Measurements from ENCODE around the gene OR6T1.

Gene OR6T1

GRCh38 chr11:123945132-123945531 lies 1.5 kb upstream of the OR6T1 start:
- DNase-seq (ENCODE audit: low read depth) = no peak
- H3K4me3 ChIP-seq (ENCODE audit: low read length) = no peak overlapping the region
- TF ChIP-seq, protein P1, sequence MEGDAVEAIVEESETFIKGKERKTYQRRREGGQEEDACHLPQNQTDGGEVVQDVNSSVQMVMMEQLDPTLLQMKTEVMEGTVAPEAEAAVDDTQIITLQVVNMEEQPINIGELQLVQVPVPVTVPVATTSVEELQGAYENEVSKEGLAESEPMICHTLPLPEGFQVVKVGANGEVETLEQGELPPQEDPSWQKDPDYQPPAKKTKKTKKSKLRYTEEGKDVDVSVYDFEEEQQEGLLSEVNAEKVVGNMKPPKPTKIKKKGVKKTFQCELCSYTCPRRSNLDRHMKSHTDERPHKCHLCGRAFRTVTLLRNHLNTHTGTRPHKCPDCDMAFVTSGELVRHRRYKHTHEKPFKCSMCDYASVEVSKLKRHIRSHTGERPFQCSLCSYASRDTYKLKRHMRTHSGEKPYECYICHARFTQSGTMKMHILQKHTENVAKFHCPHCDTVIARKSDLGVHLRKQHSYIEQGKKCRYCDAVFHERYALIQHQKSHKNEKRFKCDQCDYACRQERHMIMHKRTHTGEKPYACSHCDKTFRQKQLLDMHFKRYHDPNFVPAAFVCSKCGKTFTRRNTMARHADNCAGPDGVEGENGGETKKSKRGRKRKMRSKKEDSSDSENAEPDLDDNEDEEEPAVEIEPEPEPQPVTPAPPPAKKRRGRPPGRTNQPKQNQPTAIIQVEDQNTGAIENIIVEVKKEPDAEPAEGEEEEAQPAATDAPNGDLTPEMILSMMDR (conservative IDR thresholded peaks at IDR 0.05; ENCODE audit: low read depth, low read length) = no peak

DNA sequence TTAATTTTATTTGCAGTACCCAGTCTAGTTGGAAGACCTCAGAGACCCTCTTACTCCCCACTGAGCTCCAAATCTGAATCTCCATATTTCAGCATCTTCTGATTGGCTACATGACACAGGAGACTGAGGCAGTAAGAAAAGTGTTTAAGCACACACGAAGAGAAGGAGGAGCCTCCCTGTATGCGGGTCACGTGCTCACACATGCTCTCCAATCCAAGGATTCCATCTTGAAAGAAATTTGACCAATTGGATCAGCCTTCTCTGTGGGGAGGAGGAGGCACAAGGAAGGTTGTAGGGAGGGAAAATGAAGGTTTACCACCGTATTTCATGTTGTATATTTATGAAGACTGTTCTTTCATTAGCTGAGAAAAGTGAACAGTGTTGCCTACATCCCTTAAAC lies 1.2 kb downstream of the OR6T1 start:
- TF ChIP-seq, protein P1 (conservative IDR thresholded peaks at IDR 0.05; ENCODE audit: low read depth, low read length) = no peak
- H3K4me3 ChIP-seq (ENCODE audit: low read length) = no peak overlapping the region
- DNase-seq (ENCODE audit: low read depth) = no peak

DNA sequence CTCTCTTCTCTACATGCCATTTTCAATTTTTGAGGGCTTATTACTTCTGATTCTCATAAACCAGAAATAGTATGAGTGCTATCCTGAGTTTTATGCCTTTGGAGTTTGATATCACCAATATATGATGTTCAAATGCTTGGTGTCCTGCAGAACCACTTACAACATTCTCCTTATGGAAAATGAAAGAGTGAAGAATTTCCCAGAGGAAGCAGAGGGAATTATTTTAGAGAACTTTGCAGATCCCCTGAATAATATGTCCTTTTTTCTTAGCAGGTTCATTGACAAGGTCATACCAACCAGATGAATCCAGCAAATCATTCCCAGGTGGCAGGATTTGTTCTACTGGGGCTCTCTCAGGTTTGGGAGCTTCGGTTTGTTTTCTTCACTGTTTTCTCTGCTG lies 4.3 kb downstream of the OR6T1 start, which contains the start of gene OR4D5:
Gene OR4D5, plus strand, starts transcription at position 301 of the 400 bp plus-strand sequence. Its CDS starts 0 bp downstream, at position 301.
- no peak within 1 kb of the TSS for H3K4me3 ChIP-seq (ENCODE audit: low read length)
- TF ChIP-seq, protein P1 (conservative IDR thresholded peaks at IDR 0.05; ENCODE audit: low read depth, low read length) = no peak
- no peak for DNase-seq (ENCODE audit: low read depth)

GRCh38 chr11:123924027-123924426 lies 19.6 kb downstream of the OR6T1 start:
- TF ChIP-seq, protein P1 (conservative IDR thresholded peaks at IDR 0.05; ENCODE audit: low read depth, low read length) = no peak
- H3K4me3 ChIP-seq (ENCODE audit: low read length) = no peak overlapping the region
- DNase-seq (ENCODE audit: low read depth) = no peak

DNA sequence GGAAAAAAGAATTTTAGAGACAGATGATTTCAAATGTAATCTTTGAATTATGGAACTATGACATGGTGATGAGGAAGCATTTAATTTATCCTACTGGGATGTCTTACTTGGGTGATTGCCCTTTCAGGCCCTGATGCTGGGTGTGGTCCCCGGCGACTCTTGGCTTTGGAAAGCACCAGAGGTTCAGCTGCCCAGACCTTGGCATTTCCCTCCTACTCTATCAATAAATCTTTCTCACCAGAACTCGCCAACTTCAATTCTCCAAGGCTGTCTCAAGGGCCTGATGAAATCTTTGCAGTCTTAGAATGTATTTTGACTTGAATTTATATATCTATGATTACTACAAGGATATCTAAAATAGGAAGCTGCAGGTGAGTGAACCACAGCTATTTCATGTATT lies 22.7 kb downstream of the OR6T1 start:
- no peak overlapping the region for H3K4me3 ChIP-seq (ENCODE audit: low read length)
- DNase-seq (ENCODE audit: low read depth) = no peak
- TF ChIP-seq, protein P1 (conservative IDR thresholded peaks at IDR 0.05; ENCODE audit: low read depth, low read length) = no peak

GRCh38 chr11:123905826-123906225 lies 37.8 kb downstream of the OR6T1 start:
- TF ChIP-seq, protein P1 (conservative IDR thresholded peaks at IDR 0.05; ENCODE audit: low read depth, low read length) = no peak
- DNase-seq (ENCODE audit: low read depth) = no peak
- H3K4me3 ChIP-seq (ENCODE audit: low read length) = no peak overlapping the region

GRCh38 chr11:123904932-123905331 lies 38.7 kb downstream of the OR6T1 start:
- DNase-seq (ENCODE audit: low read depth) = no peak
- TF ChIP-seq, protein P1 (conservative IDR thresholded peaks at IDR 0.05; ENCODE audit: low read depth, low read length) = no peak
- H3K4me3 ChIP-seq (ENCODE audit: low read length) = no peak overlapping the region

All from retinal pigment epithelial cell (primary cell).